Activated naive CD8-positive, alpha-beta T cell treated with anti-CD3 and anti-CD28 coated beads, Interleukin-2, amount 10 ng/mL, durations not matched to agents 7 days and 5 days (primary cell): Measurements from ENCODE around the gene CD82. TPM values are rescaled to one million over a fixed set of nuclear protein-coding genes. Genes with fewer than 3 reads are reported as not detected.
"Not testable (repeated sequence)": the region's sequence is repeated elsewhere in the genome, so short reads cannot be mapped to it uniquely, and the experiment has no call there.

Experiments used
- ATAC-seq: fragments of 150-1000 bp; cut with Tn5 transposase; one replicate; pipeline ENCODE4 v1.10.0; 2021; ENCODE audit warnings: low read depth, moderate library complexity
- POLR2A ChIA-PET: fragments of 350-600 bp; sonication (Branson Sonifier 250); formaldehyde crosslinking; loops from one replicate; lab custom pipeline; 2021; ENCODE audit warnings: antibody characterized with exemption; lab: Charles Lee
- DNase-seq: peaks from one replicate; pipeline ENCODE4 v3.0.0; 2021
- H3K27ac Mint-ChIP-seq: one replicate; pipeline ENCODE4 v1.8.0; 2022; ENCODE audit warnings: mild to moderate bottlenecking, mixed read lengths
- H3K27me3 Mint-ChIP-seq: one replicate; pipeline ENCODE4 v1.8.0; 2022; ENCODE audit warnings: mild to moderate bottlenecking, moderate library complexity, mixed read lengths
- H3K36me3 Mint-ChIP-seq: one replicate; pipeline ENCODE4 v1.8.0; 2021; ENCODE audit warnings: mild to moderate bottlenecking, mixed read lengths
- H3K4me1 Mint-ChIP-seq: one replicate; pipeline ENCODE4 v1.8.0; 2021; ENCODE audit warnings: mixed read lengths
- H3K4me3 Mint-ChIP-seq: one replicate; pipeline ENCODE4 v1.8.0; 2022; ENCODE audit warnings: mild to moderate bottlenecking, moderate library complexity, mixed read lengths
- H3K9me3 Mint-ChIP-seq: one replicate; pipeline ENCODE4 v1.8.0; 2021; ENCODE audit warnings: mixed read lengths
- total RNA-seq, 2 experiments: library from RNA; stranded (reverse); gene quantifications; one replicate each; pipeline ENCODE4 v1.2.3, GENCODE V29; 2021

CD82 gene
- total RNA-seq, 2 experiments from 2014 or later = 71.9 to 80.2 TPM

DNA sequence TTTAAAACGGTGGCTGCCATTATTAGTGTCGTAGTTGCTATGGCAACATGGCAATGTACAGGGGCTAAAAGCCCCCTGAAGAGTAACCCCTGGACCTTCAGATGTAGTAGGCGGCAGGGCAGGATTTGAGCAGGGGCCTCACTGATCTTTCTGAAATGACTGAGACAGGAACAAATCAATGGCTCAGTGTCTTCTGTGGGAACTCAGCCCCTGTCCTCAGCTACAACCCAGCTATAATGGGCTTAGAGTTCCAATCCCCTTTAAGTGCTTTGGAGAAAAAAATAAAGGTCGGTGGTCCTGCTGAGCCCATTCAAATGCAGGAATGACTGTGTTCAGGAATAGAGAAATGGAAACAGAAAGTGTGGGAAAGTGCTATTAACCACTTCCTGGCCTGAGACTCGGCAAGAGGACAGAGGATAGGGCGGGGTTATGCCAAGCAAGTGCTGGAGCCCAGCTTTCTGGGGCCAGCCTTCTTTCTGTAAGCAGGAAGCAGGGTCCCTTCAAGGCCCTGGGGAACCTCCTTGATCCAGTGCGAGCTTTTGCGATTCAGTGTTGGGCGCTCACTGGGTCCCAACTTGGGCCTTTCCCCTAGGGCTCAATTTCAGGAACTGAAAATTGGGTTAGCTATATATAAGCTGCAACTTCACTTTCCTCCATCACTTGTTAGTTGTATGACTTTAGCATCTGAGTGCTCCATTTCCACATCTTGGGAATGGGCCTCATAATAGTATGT, 6.1 kb upstream of the CD82 start:
- ATAC-seq (peak; percentile 92), DNase-seq (no peak)
- Mint-ChIP-seq H3K27me3 (no peaks in the 10 kb centered on the region), H3K27ac (peak overlapping the region; percentile 87), H3K9me3 (no peaks in the 10 kb centered on the region), H3K4me3 (peak overlapping the region; percentile 70), H3K36me3 (peaks cover 3% of the 10 kb centered on the region), H3K4me1 (peaks cover 36% of the 10 kb centered on the region)
- POLR2A ChIA-PET = interaction anchor here (0.6 to 2.4 kb wide), 7 partner anchors 10 to 250 kb away, joined by 3 to 17 read pairs (median 7); no protein-coding TSS in a partner anchor

GRCh38 chr11:44559940-44560300, 5.5 kb upstream of the CD82 start:
- H3K9me3 Mint-ChIP-seq, H3K36me3 Mint-ChIP-seq, H3K27me3 Mint-ChIP-seq, ATAC-seq, DNase-seq: not testable (repeated sequence)
- POLR2A ChIA-PET = interaction anchor here (0.8 to 2.4 kb wide), 5 partner anchors 9 to 57 kb away, joined by 3 to 17 read pairs (median 7); no protein-coding TSS in a partner anchor
- peak overlapping the region; percentile 87 for H3K27ac Mint-ChIP-seq
- peak overlapping the region; percentile 70 for H3K4me3 Mint-ChIP-seq
- peaks cover 39% of the 10 kb centered on the region for H3K4me1 Mint-ChIP-seq

- Mint-ChIP-seq H3K36me3 (peaks cover 3% of the 10 kb centered on the region), H3K27ac (peak overlapping the region; percentile 23), H3K4me3 (no peak overlapping the region), H3K9me3 (no peaks in the 10 kb centered on the region), H3K27me3 (no peaks in the 10 kb centered on the region), H3K4me1 (peaks cover 42% of the 10 kb centered on the region)
- POLR2A ChIA-PET = interaction anchor here (5.3 kb wide), 1 partner anchor 51 kb away, joined by 30 read pairs; no protein-coding TSS in a partner anchor
- ATAC-seq (no peak), DNase-seq (no peak)
These were observed 4.1 kb upstream of the CD82 start for GRCh38 chr11:44561275-44561805.

GRCh38 chr11:44561964-44562734, 3.3 kb upstream of the CD82 start:
- Mint-ChIP-seq H3K27me3 (no peaks in the 10 kb centered on the region), H3K27ac (no peak overlapping the region), H3K4me1 (peaks cover 43% of the 10 kb centered on the region), H3K4me3 (no peak overlapping the region), H3K36me3 (peaks cover 5% of the 10 kb centered on the region), H3K9me3 (no peaks in the 10 kb centered on the region)
- DNase-seq = no peak
- no peak for ATAC-seq
- POLR2A ChIA-PET = interaction anchor here (5.3 kb wide), 1 partner anchor 50 kb away, joined by 30 read pairs; no protein-coding TSS in a partner anchor

DNA sequence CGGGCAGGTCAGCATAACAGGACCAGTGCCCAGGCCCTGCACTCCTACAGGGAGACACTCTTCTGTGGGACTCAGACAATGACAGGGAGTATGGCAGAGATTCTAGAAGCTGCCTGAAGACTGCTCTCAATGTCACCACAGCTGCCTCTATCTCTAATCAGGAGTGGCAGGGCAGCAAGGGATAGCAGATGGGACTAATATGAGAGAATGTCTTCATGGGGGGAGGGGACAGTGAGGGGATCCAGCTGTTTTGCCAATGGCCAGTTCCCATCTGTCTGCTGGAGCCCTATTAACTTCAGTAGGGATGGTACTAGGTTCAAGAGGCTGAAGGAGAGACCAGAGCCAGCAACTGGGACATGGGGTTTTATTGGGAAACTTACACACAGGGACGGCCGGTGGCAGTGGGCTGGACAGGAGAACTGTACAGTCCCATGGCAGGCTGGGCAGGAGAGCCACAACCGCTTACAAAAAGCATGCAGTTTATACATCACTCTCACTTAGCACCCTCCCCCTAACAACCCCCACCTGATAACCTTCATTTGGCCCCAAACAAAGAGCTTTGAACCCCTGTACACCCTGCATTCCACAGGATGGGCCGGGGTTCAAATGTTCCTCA, 2.5 kb upstream of the CD82 start:
- H3K27ac Mint-ChIP-seq = no peak overlapping the region
- POLR2A ChIA-PET = interaction anchor here (0.9 to 5.3 kb wide), 2 partner anchors 33 to 49 kb away, joined by 3 to 30 read pairs; no protein-coding TSS in a partner anchor
- H3K4me3 Mint-ChIP-seq = no peak overlapping the region

DNA sequence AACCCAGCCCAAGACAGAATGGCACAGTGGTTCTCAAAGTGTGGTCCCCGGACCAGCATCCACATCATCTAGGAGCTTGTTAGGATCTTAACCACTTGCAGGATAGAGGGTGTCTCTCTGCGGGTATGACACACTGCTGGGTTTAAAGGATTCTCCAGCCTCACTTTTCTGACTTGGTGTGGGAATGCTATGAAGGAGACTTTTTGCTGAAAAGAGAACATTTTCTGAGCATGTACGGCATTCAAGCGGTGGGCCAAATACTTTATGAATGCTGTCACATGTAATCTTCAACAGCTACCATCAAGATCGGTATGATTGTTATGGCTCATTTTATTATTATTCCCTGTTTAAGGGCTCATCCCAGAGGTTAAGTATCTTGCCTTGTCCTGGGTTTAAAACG, 1.8 kb upstream of the CD82 start:
- no peaks in the 10 kb centered on the region for H3K27me3 Mint-ChIP-seq
- no peaks in the 10 kb centered on the region for H3K9me3 Mint-ChIP-seq
- ATAC-seq = no peak
- H3K27ac Mint-ChIP-seq = no peak overlapping the region
- no peak for DNase-seq
- POLR2A ChIA-PET = interaction anchor here (0.9 to 5.3 kb wide), 2 partner anchors 32 to 49 kb away, joined by 3 to 30 read pairs; no protein-coding TSS in a partner anchor
- H3K4me1 Mint-ChIP-seq = peaks cover 55% of the 10 kb centered on the region
- no peak overlapping the region for H3K4me3 Mint-ChIP-seq
- peaks cover 14% of the 10 kb centered on the region for H3K36me3 Mint-ChIP-seq

More for the DNA sequence above, 2.5 kb upstream of the CD82 start:
- H3K27me3 Mint-ChIP-seq = no peaks in the 10 kb centered on the region
- peaks cover 48% of the 10 kb centered on the region for H3K4me1 Mint-ChIP-seq
- no peaks in the 10 kb centered on the region for H3K9me3 Mint-ChIP-seq
- no peak for DNase-seq
- H3K36me3 Mint-ChIP-seq = peaks cover 12% of the 10 kb centered on the region
- ATAC-seq = no peak

- DNase-seq = no peak
- Mint-ChIP-seq H3K27ac (no peak overlapping the region), H3K36me3 (peaks cover 14% of the 10 kb centered on the region), H3K4me3 (no peak overlapping the region), H3K4me1 (peaks cover 55% of the 10 kb centered on the region), H3K27me3 (no peaks in the 10 kb centered on the region), H3K9me3 (no peaks in the 10 kb centered on the region)
- ATAC-seq = no peak
- POLR2A ChIA-PET = interaction anchor here (1.1 to 5.3 kb wide), 6 partner anchors 9 to 48 kb away, joined by 3 to 30 read pairs (median 8); no protein-coding TSS in a partner anchor
These were observed 1.3 kb upstream of the CD82 start for GRCh38 chr11:44564166-44564565.

DNA sequence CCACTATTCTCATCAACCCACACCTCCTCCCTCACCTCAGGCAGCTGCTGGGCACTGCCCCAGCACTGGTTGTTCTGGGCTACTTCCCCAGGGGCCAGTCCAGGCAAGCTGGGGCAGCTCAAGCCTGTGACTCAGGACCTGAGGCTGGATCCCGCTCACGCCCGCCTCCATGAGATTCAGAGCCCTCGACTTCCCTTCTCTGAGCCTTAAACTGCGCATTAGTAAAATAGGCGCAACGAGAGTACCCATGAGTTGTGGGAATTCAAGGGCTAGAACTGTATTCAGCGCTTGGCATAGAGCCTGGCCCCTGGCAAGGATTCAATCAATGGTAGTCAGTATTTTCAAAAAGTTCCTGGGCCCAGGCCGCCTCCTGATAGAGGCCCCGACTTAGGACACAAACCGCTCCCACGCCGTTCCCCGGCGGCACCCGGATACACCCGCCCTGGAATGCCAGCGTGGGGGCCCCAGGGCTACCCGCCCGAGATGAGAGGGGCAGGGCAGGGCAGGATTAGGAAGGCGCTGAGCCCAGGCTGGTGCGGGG, 723 bp upstream of the CD82 start:
- POLR2A ChIA-PET = interaction anchor here (1.1 to 5.3 kb wide), 9 partner anchors 9 to 50 kb away, joined by 3 to 30 read pairs (median 6); no protein-coding TSS in a partner anchor
- Mint-ChIP-seq H3K4me3 (peak overlapping the region; percentile 88), H3K9me3 (no peaks in the 10 kb centered on the region), H3K4me1 (peaks cover 56% of the 10 kb centered on the region), H3K36me3 (peaks cover 14% of the 10 kb centered on the region), H3K27ac (peak overlapping the region; percentile 84), H3K27me3 (no peaks in the 10 kb centered on the region)
- ATAC-seq (no peak), DNase-seq (no peak)

GRCh38 chr11:44565953-44566949, 788 bp downstream of the CD82 start:
- ATAC-seq (no peak), DNase-seq (no peak)
- H3K4me3 Mint-ChIP-seq = peak overlapping the region; percentile 88
- H3K9me3 Mint-ChIP-seq = no peaks in the 10 kb centered on the region
- POLR2A ChIA-PET = interaction anchor here (0.7 to 5.3 kb wide), 13 partner anchors 8 to 514 kb away, joined by 3 to 30 read pairs (median 3); no protein-coding TSS in a partner anchor
- no peaks in the 10 kb centered on the region for H3K27me3 Mint-ChIP-seq
- peaks cover 13% of the 10 kb centered on the region for H3K36me3 Mint-ChIP-seq
- peaks cover 51% of the 10 kb centered on the region for H3K4me1 Mint-ChIP-seq
- peak overlapping the region; percentile 83 for H3K27ac Mint-ChIP-seq

DNA sequence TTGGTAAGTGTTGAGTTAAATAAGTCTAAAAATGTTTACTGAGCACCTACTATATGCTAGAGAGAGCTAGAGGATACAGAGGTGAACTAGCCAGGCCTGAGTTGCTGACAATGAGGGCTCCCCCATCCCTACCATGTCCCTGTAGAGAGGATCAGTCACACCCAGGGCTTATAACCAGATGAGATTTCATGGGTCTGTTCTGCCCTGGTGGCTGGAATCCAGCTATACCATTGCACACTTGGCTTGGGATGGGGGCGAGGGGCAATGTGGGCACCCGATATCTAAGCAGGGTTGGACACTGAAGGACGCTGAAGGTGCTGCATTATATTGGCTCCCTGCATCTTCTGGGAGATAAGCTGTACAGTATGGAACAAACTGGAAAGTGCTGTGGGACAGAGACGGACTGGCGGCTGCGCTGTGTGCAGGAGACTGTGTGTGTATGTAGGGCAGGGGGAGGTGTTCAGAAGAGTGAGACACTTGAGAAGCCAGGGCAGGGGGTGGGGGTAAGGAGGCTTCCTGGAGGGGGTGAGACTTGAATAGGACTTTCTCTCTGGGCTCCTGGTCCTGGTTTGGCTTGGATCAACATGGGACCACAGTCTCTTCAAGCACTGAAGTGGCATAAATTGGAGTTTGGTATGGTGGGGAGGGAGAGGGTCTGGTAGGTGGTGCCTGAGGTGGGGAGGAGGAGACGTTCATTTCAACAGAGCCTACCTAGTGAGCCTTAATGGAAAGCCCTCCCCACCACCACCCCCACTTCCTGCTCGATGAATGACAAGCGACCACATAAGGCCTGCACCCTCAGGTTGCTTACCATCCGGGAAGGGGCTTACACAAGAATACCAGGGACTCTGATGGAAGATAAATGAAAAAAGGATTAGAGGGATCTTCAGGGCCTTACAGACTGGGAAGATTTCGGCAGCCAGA, 1.8 kb downstream of the CD82 start:
- Mint-ChIP-seq H3K36me3 (peaks cover 14% of the 10 kb centered on the region), H3K27ac (peak overlapping the region; percentile 83), H3K4me3 (peak overlapping the region; percentile 88), H3K4me1 (peaks cover 56% of the 10 kb centered on the region), H3K27me3 (no peaks in the 10 kb centered on the region), H3K9me3 (no peaks in the 10 kb centered on the region)
- DNase-seq = no peak
- POLR2A ChIA-PET = interaction anchor here (1.0 kb wide), 1 partner anchor 42 kb away, joined by 3 read pairs; no protein-coding TSS in a partner anchor
- no peak for ATAC-seq

DNA sequence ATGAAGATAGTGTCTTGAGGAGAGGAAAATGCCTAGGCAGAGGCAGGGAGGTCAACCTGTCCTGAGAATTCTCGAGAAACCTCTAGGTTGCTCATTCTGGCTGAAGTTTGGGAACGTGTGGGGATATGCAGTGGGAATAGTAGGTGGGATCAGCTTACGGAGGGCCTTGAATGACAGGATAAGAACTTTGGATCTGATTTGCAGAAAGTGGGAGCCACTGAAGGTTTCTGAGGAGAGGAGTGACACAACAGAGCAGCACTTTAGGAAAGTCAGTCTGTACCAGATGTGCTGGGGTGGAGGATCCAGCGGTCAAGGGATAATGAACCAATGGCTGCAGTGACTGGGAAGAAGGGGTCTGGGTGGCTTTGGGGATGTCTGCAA, 2.4 kb downstream of the CD82 start:
- H3K4me3 Mint-ChIP-seq = peak overlapping the region; percentile 88
- ATAC-seq (no peak), DNase-seq (no peak)
- no peaks in the 10 kb centered on the region for H3K9me3 Mint-ChIP-seq
- peaks cover 17% of the 10 kb centered on the region for H3K36me3 Mint-ChIP-seq
- no peaks in the 10 kb centered on the region for H3K27me3 Mint-ChIP-seq
- POLR2A ChIA-PET = no interaction called here
- H3K27ac Mint-ChIP-seq = peak overlapping the region; percentile 83
- H3K4me1 Mint-ChIP-seq = peaks cover 57% of the 10 kb centered on the region
